ENCODE measurements around the gene RIC1. TPM values are rescaled to one million over a fixed set of nuclear protein-coding genes. Genes with fewer than 3 reads are reported as not detected.

The RIC1 gene
- total and polyA plus RNA-seq, 2 of the 13 experiments (the other 11 are each of a cell fraction or from before 2014, with no cell fraction given), result 18.2 to 19.0 TPM

GRCh38 chr9:5631026-5631425 is 2.1 kb downstream of the RIC1 start:
- Histone ChIP-seq H3K4me1 (ENCODE audit: insufficient read depth, low read length) (peaks cover 47% of the 10 kb centered on the region), H3K27ac (ENCODE audit: extremely low read length, insufficient read depth, low read length) (peak overlapping the region; percentile 41), H3K9ac (ENCODE audit: insufficient read depth, low read depth, low read length) (peak overlapping the region; percentile 10), H3K36me3 (replicated peaks in 1 of 2; ENCODE audit: control insufficient read depth in 1 of 2, insufficient read depth in 2 of 2, low read length in 2 of 2) (no peaks in the 10 kb centered on the region), H3K27me3 (ENCODE audit: control insufficient read depth in 1 of 2, insufficient read depth in 2 of 2, low read length in 2 of 2) (no peaks in the 10 kb centered on the region; a peak in 1 of 5 replicates), H3K79me2 (ENCODE audit: insufficient read depth, low read length) (peaks cover 65% of the 10 kb centered on the region), H3K9me3 (ENCODE audit: low read length) (peaks cover 9% of the 10 kb centered on the region; the same call in 1 of the 2 replicates), H4K20me1 (ENCODE audit: insufficient read depth, low read length) (no peaks in the 10 kb centered on the region; the same call in 1 of the 2 replicates), H3K4me3 (replicated peaks in 1 of 3; ENCODE audit: insufficient read depth in 1 of 3, low read depth in 2 of 3, low read length in 3 of 3) (peak overlapping the region; percentile 24 to 97 (median 89); a peak in 4 of 6 replicates), H2AFZ (ENCODE audit: low read length) (no peak overlapping the region), H3K4me2 (ENCODE audit: low read depth, low read length) (peak overlapping the region; percentile 83)
- no TSS peak for BruUV-seq (replicated peaks)
- ChIA-PET CTCF (ENCODE audit: low intra/inter-chr PET ratio, low total read pairs) (no interaction called here), POLR2A (no interaction called here)
- intact Hi-C loops (cut with micrococcal nuclease; ENCODE audit: unreplicated experiment) (no loop called here), in situ Hi-C loops (cut with HindIII; ENCODE audit: extremely low pct_ligation_motif_present, low pct_unique_long_range_greater_than_20kb) (no loop called here)
- WGBS (ENCODE audit: low lambda C conversion rate), result 26% methylated on average over 1 of the region's 1 CpG
- DNase-seq (ENCODE audit: low spot score) (peak; percentile 23), ATAC-seq (no peak), FAIRE-seq (no peak)
- peak; percentile 17 for TF ChIP-seq TEAD3 (CRISPR knock-in tag; optimal IDR thresholded peaks at IDR 0.05; ENCODE audit: borderline replicate concordance)
- TF ChIP-seq SAP130 (CRISPR knock-in tag; IDR thresholded peaks at IDR 0.05; ENCODE audit: low read depth), result peak; percentile 10; the same call in 1 of the 2 replicates
- no peak for TF ChIP-seq ZFX (CRISPR knock-in tag; IDR thresholded peaks at IDR 0.05; ENCODE audit: low read depth)
- TF ChIP-seq ZNF747 (CRISPR knock-in tag; IDR thresholded peaks at IDR 0.05; ENCODE audit: borderline replicate concordance), result no peak

GRCh38 chr9:5632540-5632939 is 3.6 kb downstream of the RIC1 start:
- FAIRE-seq (no peak), DNase-seq (ENCODE audit: low spot score) (no peak), ATAC-seq (no peak)
- CTCF ChIA-PET (ENCODE audit: low intra/inter-chr PET ratio, low total read pairs), result no interaction called here
- H3K27me3 ChIP-seq (ENCODE audit: control insufficient read depth in 1 of 2, insufficient read depth in 2 of 2, low read length in 2 of 2), result no peaks in the 10 kb centered on the region; a peak in 1 of 5 replicates
- 0 out of 2 replicates have a peak overlapping the region, but pooled peaks have one; percentile 83 for H3K4me2 ChIP-seq (ENCODE audit: low read depth, low read length)
- intact Hi-C loops (cut with micrococcal nuclease; ENCODE audit: unreplicated experiment), result no loop called here
- WGBS (ENCODE audit: low lambda C conversion rate), result 96% methylated on average over 3 of the region's 3 CpGs
- H3K36me3 ChIP-seq (replicated peaks in 1 of 2; ENCODE audit: control insufficient read depth in 1 of 2, insufficient read depth in 2 of 2, low read length in 2 of 2), result no peaks in the 10 kb centered on the region
- H4K20me1 ChIP-seq (ENCODE audit: insufficient read depth, low read length), result no peaks in the 10 kb centered on the region; the same call in 1 of the 2 replicates
- H3K4me1 ChIP-seq (ENCODE audit: insufficient read depth, low read length), result peaks cover 39% of the 10 kb centered on the region
- POLR2A ChIA-PET, result no interaction called here
- no peak overlapping the region for H2AFZ ChIP-seq (ENCODE audit: low read length)
- no TSS peak for BruUV-seq (replicated peaks)
- TF ChIP-seq CEBPB (IDR thresholded peaks at IDR 0.05; ENCODE audit: borderline replicate concordance, low read depth, low read length) (no peak), JUND (CRISPR knock-in tag; IDR thresholded peaks at IDR 0.05) (no peak), HOXA7 (CRISPR knock-in tag; IDR thresholded peaks at IDR 0.05) (no peak), JDP2 (CRISPR knock-in tag; IDR thresholded peaks at IDR 0.05; ENCODE audit: borderline replicate concordance) (no peak)
- no peak overlapping the region for H3K4me3 ChIP-seq (replicated peaks in 1 of 3; ENCODE audit: insufficient read depth in 1 of 3, low read depth in 2 of 3, low read length in 3 of 3)
- H3K9ac ChIP-seq (ENCODE audit: insufficient read depth, low read depth, low read length), result no peak overlapping the region
- in situ Hi-C loops (cut with HindIII; ENCODE audit: extremely low pct_ligation_motif_present, low pct_unique_long_range_greater_than_20kb), result no loop called here
- H3K79me2 ChIP-seq (ENCODE audit: insufficient read depth, low read length), result peaks cover 79% of the 10 kb centered on the region
- H3K27ac ChIP-seq (ENCODE audit: extremely low read length, insufficient read depth, low read length), result no peak overlapping the region
- peaks cover 9% of the 10 kb centered on the region; the same call in 1 of the 2 replicates for H3K9me3 ChIP-seq (ENCODE audit: low read length)
